AG04450 (cell line): ENCODE measurements around the gene PCDHA1. TPM values are rescaled to one million over a fixed set of nuclear protein-coding genes. Genes with fewer than 3 reads are reported as not detected.

Experiments
- CTCF ChIA-PET: fragments of 300-600, 350-600 bp; formaldehyde crosslinking; extraction: SDS; loops from one replicate; lab custom pipeline; 2022; ENCODE audit warnings: antibody characterized with exemption, inconsistent platforms; lab: Charles Lee
- POLR2A ChIA-PET: fragments of 350-600 bp; formaldehyde crosslinking; extraction: SDS; loops from one replicate; lab custom pipeline; 2021; ENCODE audit warnings: antibody characterized with exemption, inconsistent platforms; lab: Yijun Ruan, JAX
- DNase-seq: peaks from one replicate; pipeline ENCODE4 v3.0.0-alpha.2; 2011; ENCODE audit warnings: low read depth, low spot score
- H3K27ac ChIP-seq: one replicate; pipeline ENCODE4 v1.5.1; 2012; ENCODE audit warnings: low read depth, low read length, control low read depth
- H3K27me3 ChIP-seq: one replicate; pipeline ENCODE4 v1.6.0; 2012; ENCODE audit warnings: low read length; ENCODE audit not compliant: control insufficient read depth, insufficient read depth
- H3K4me3 ChIP-seq: 2 replicates; pipeline ENCODE4 v1.5.1; 2011; ENCODE audit warnings: mild to moderate bottlenecking, low read depth, low read length, control low read depth
- H3K9me3 ChIP-seq: 2 replicates; pipeline ENCODE4 v1.5.1; 2012; ENCODE audit warnings: low read length; ENCODE audit not compliant: control insufficient read depth, insufficient read depth
- CTCF ChIP-seq: IDR thresholded peaks from 2 replicates; pipeline ENCODE4 v1.5.1; 2011; ENCODE audit warnings: low read depth, low read length, control low read depth, inconsistent platforms
- polyA minus RNA-seq: library from RNA; depleted of rRNA, polyadenylated mRNA; stranded (reverse); fragments of >200 nt; gene quantifications from 2 replicates; pipeline ENCODE4 v1.2.3, GENCODE V29; 2011; rRNA and poly(A)+ RNA removed
- polyA plus RNA-seq: library from polyadenylated mRNA; depleted of rRNA; stranded (reverse); fragments of >200 nt; gene quantifications from 2 replicates; pipeline ENCODE4 v1.2.3, GENCODE V29; 2011; rRNA removed

PCDHA1 gene
- polyA plus RNA-seq (0.06 and 0.09 TPM in 2 replicates), polyA minus RNA-seq (not detected in 2 replicates)

GRCh38 chr5:140785905-140786686, at the start of gene PCDHA1:
Gene PCDHA1, plus strand, starts transcription at chr5:140786140.
- DNase-seq, result no peak
- Histone ChIP-seq H3K27me3 (no peaks in the 10 kb centered on the region), H3K27ac (no peak within 1 kb of the TSS), H3K4me3 (no peak within 1 kb of the TSS), H3K9me3 (peaks cover 38% of the 10 kb centered on the region)
- POLR2A ChIA-PET, result no interaction called here
- CTCF ChIA-PET, result no interaction called here
- TF ChIP-seq CTCF, result no peak

GRCh38 chr5:140737486-140737885, 48.5 kb upstream of the PCDHA1 start:
- Histone ChIP-seq H3K27me3 (no peaks in the 10 kb centered on the region), H3K4me3 (no peak overlapping the region), H3K27ac (no peak overlapping the region), H3K9me3 (no peaks in the 10 kb centered on the region)
- CTCF ChIA-PET, result interaction anchor here (0.7 kb wide), 1 partner anchor 361 kb away, joined by 3 read pairs; no protein-coding TSS in a partner anchor
- POLR2A ChIA-PET, result no interaction called here
- DNase-seq, result no peak
- TF ChIP-seq CTCF, result no peak

DNA sequence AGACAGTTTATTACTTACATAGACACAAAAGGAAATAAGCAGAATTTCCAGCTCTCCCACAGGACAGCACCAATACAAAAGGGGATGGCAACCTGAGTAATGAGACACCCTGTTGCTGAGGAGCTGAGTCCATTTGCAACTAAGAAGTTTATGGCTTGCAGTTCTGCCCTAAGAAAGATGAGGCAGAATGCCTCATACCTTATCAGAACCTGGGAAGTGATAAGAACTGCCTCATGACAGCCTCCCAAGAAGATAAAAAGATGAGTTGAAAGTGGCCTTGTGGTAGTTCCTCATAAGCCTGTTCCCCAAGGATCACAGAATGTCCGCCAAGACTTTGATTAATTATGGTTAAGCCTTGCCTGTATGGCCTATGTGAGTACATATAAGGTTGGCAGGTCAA, 44.0 kb upstream of the PCDHA1 start:
- ChIA-PET CTCF (no interaction called here), POLR2A (no interaction called here)
- no peak for TF ChIP-seq CTCF
- H3K27ac ChIP-seq, result no peak overlapping the region
- no peaks in the 10 kb centered on the region for H3K27me3 ChIP-seq
- no peak overlapping the region for H3K4me3 ChIP-seq
- no peaks in the 10 kb centered on the region for H3K9me3 ChIP-seq
- no peak for DNase-seq

DNA sequence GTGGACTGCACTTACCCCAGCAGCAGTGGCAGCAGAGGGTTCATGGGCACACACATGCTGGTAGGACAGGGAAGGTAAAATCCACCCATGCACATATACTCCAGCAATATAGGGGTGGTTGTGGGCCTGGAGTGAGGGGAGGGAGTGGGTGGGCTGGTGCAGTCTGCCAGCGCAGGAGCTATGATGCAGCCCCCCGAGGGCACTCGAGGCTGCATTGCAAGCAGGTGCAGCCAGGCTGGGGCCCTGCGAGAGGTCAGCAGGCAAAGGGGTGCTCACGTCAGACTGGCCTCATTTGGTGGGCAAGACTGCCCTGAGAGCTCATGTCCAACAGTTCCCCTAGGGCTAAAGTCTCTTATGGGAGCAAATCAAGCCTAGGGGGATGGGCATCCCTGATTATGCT, 32.4 kb upstream of the PCDHA1 start:
- no peak overlapping the region for H3K27ac ChIP-seq
- H3K27me3 ChIP-seq, result no peaks in the 10 kb centered on the region
- H3K4me3 ChIP-seq, result no peak overlapping the region
- no peak for TF ChIP-seq CTCF
- POLR2A ChIA-PET, result no interaction called here
- peaks cover 18% of the 10 kb centered on the region for H3K9me3 ChIP-seq
- no peak for DNase-seq
- CTCF ChIA-PET, result no interaction called here

- POLR2A ChIA-PET, result no interaction called here
- no peak for DNase-seq
Measured at GRCh38 chr5:140764177-140764973, 21.6 kb upstream of the PCDHA1 start.

More at GRCh38 chr5:140764177-140764973, 21.6 kb upstream of the PCDHA1 start:
- TF ChIP-seq CTCF, result no peak
- Histone ChIP-seq H3K27ac (no peak overlapping the region), H3K27me3 (no peaks in the 10 kb centered on the region), H3K4me3 (no peak overlapping the region), H3K9me3 (peaks cover 35% of the 10 kb centered on the region)
- CTCF ChIA-PET, result no interaction called here
